Common myeloid progenitor, CD34-positive (primary cell): ENCODE results near the gene SGMS2.
"Not testable (repeated sequence)": the region's sequence is repeated elsewhere in the genome, so short reads cannot be mapped to it uniquely, and the experiment has no call there.

Experiments
- CTCF ChIA-PET: fragments of 350-600 bp; sonication (Branson Sonifier 250); formaldehyde crosslinking; loops from one replicate; lab custom pipeline; 2021; ENCODE audit warnings: antibody characterized with exemption; lab: Charles Lee
- POLR2A ChIA-PET: fragments of 350-600 bp; sonication (Branson Sonifier 250); formaldehyde crosslinking; loops from one replicate; lab custom pipeline; 2021; ENCODE audit warnings: antibody characterized with exemption; lab: Charles Lee
- DNase-seq, 3 donors: peaks; one replicate each; pipeline versions ENCODE4 v3.0.0 to v3.0.0-alpha.2; 2013
- H3K27ac ChIP-seq, 2 experiments: 1 replicate in 1 of 2; 2 replicates in 1 of 2; pipeline ENCODE4 v1.7.0; 2013; ENCODE audit warnings: inconsistent platforms in 2 of 2, low read length in 2 of 2, mild to moderate bottlenecking in 2 of 2, low read depth in 1 of 2, moderate library complexity in 1 of 2; ENCODE audit not compliant: severe bottlenecking in 2 of 2, insufficient read depth in 1 of 2, poor library complexity in 1 of 2
- H3K27me3 ChIP-seq, 5 experiments: replicated peaks in 2 of 5; 1 replicate in 3 of 5; 2 replicates in 2 of 5; pipeline versions ENCODE4 v1.6.1 to v1.7.0; 2013; ENCODE audit warnings: low read length in 4 of 5, mild to moderate bottlenecking in 2 of 5, moderate library complexity in 2 of 5, inconsistent platforms in 1 of 5; ENCODE audit not compliant: insufficient read depth in 5 of 5, control insufficient read depth in 4 of 5
- H3K36me3 ChIP-seq, 4 experiments: 1 replicate in 2 of 4; 2 replicates in 2 of 4; pipeline versions ENCODE4 v1.6.1 to v1.7.0; 2013; ENCODE audit warnings: low read length in 3 of 4, control low read depth in 1 of 4, mild to moderate bottlenecking in 1 of 4; ENCODE audit not compliant: control insufficient read depth in 4 of 4, insufficient read depth in 4 of 4
- H3K4me1 ChIP-seq, 4 experiments: 1 replicate in 3 of 4; 2 replicates in 1 of 4; pipeline versions ENCODE4 v1.6.1 to v1.7.1; 2013; ENCODE audit warnings: low read length in 3 of 4, mild to moderate bottlenecking in 3 of 4, control low read depth in 1 of 4, inconsistent platforms in 1 of 4, moderate library complexity in 1 of 4; ENCODE audit not compliant: control insufficient read depth in 4 of 4, insufficient read depth in 4 of 4; ENCODE audit errors: control extremely low read depth in 1 of 4
- H3K4me3 ChIP-seq, 7 experiments: 1 replicate in 4 of 7; 2 replicates in 3 of 7; pipeline versions ENCODE4 v1.5.1 to v1.7.0; 2013; ENCODE audit warnings: mild to moderate bottlenecking in 7 of 7, low read length in 6 of 7, moderate library complexity in 6 of 7, inconsistent platforms in 2 of 7, low read depth in 2 of 7, control low read depth in 1 of 7; ENCODE audit not compliant: insufficient read depth in 4 of 7, control insufficient read depth in 1 of 7; ENCODE audit errors: extremely low read depth in 1 of 7
- H3K9me3 ChIP-seq, 5 experiments: 1 replicate in 4 of 5; 2 replicates in 1 of 5; pipeline versions ENCODE4 v1.6.1 to v1.7.1; 2013; ENCODE audit warnings: low read length in 4 of 5, mild to moderate bottlenecking in 2 of 5, inconsistent platforms in 1 of 5, low read depth in 1 of 5, moderate library complexity in 1 of 5; ENCODE audit not compliant: control insufficient read depth in 4 of 5, insufficient read depth in 2 of 5; ENCODE audit errors: control extremely low read depth in 1 of 5
- WGBS: methylation state at CpG from one replicate; pipeline ENCODE4 v1.1.5; 2013; ENCODE audit not compliant: insufficient coverage; 5-methylcytosine and 5-hydroxymethylcytosine counted together

SGMS2 gene

DNA sequence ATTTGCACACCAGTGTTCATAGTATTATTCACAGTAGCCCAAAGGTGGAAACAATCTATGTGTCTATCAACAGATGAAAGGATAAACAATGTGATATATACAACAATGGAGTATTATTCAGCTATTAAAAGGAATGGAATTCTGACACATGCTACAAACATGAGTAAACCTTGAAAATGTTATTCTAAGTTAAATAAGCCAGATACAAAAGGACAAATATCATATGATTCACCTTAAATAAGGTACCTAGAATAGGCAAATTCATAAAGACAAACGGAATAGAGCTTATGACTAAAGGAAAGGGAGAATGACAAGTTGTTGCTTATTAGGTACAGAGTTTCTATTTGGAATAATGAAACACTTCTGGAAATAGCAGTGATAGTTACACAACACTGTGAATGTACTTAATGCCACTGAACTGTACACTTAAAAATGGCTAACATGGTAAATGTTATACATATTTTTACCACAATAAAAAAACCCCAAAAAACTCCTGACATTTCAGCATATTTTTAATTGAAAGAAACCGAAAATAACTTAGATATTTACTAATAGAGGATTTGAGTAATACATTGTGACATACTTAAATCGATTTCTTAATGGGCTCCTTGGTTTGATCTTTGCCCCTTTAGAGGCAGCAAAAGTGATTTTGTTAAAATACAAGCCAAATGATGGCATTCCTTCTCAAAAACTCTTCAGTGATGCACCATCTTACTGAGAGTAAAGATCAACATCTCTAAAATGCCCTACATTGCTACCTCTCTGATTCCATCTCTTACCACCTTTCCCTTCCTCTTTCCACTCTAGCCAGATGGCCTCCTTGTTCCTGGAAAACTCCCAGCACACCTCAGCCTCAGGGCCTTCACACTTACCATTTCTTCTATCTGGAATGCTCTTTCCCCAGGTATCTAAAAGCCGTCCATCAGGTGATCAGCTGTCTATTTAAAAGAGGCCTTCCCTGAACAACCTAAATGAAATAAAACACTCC lies 98.0 kb downstream of the SGMS2 start:
- Histone ChIP-seq H3K27ac (no peak overlapping the region), H3K4me3 (no peak overlapping the region), H3K4me1 (no peaks in the 10 kb centered on the region), H3K9me3 (peaks cover 0 to 17% (median 3%) of the 10 kb centered on the region in 5 experiments), H3K36me3 (no peaks in the 10 kb centered on the region), H3K27me3 (no peaks in the 10 kb centered on the region)
- 100% methylated on average over 2 of the region's 4 CpGs for WGBS
- no peak for DNase-seq
- POLR2A ChIA-PET, result no interaction called here
- CTCF ChIA-PET, result interaction anchor here (0.7 to 1.2 kb wide), 2 partner anchors 10 to 186 kb away, joined by 3 read pairs; no protein-coding TSS in a partner anchor

DNA sequence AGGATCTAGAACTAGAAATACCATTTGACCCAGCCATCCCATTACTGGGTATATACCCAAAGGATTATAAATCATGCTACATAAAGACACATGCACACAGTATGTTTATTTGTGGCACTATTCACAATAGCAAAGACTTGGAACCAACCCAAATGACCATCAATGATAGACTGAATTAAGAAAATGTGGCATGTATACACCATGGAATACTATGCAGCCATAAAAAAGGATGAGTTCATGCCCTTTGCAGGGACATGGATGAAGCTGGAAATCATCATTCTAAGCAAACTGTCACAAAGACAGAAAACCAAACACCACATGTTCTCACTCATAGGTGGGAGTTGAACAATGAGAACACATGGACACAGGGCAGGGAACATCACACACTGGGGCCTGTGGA lies 101.0 kb downstream of the SGMS2 start:
- POLR2A ChIA-PET, H3K4me1 ChIP-seq, CTCF ChIA-PET, H3K27me3 ChIP-seq, DNase-seq, H3K36me3 ChIP-seq, H3K9me3 ChIP-seq, H3K4me3 ChIP-seq, H3K27ac ChIP-seq: not testable (repeated sequence)

DNA sequence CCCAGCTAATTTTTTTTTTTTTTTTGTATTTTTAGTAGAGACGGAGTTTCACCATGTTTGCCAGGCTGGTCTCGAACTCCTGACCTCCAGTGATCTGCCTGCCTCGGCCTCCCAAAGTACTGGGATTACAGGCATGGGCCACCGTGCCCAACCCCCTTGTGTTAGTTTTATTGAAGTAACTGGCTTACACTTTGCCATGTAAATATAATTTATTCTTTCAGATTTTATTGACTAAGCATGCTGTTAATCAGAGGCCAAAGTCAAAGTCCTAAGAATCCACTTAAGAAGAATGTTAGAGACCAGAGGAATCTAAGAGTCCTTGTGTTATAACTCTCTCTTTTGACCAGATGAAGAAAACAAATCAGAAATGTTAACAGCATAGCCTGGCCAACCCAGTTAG lies 102.1 kb downstream of the SGMS2 start:
- H3K4me1 ChIP-seq, result peaks cover 2 to 13% (median 9%) of the 10 kb centered on the region in 4 experiments
- DNase-seq, H3K27me3 ChIP-seq, POLR2A ChIA-PET, H3K4me3 ChIP-seq, H3K27ac ChIP-seq, CTCF ChIA-PET, H3K9me3 ChIP-seq, H3K36me3 ChIP-seq: not testable (repeated sequence)
- no CpG with 5 or more reads among the region's 4 CpGs for WGBS

DNA sequence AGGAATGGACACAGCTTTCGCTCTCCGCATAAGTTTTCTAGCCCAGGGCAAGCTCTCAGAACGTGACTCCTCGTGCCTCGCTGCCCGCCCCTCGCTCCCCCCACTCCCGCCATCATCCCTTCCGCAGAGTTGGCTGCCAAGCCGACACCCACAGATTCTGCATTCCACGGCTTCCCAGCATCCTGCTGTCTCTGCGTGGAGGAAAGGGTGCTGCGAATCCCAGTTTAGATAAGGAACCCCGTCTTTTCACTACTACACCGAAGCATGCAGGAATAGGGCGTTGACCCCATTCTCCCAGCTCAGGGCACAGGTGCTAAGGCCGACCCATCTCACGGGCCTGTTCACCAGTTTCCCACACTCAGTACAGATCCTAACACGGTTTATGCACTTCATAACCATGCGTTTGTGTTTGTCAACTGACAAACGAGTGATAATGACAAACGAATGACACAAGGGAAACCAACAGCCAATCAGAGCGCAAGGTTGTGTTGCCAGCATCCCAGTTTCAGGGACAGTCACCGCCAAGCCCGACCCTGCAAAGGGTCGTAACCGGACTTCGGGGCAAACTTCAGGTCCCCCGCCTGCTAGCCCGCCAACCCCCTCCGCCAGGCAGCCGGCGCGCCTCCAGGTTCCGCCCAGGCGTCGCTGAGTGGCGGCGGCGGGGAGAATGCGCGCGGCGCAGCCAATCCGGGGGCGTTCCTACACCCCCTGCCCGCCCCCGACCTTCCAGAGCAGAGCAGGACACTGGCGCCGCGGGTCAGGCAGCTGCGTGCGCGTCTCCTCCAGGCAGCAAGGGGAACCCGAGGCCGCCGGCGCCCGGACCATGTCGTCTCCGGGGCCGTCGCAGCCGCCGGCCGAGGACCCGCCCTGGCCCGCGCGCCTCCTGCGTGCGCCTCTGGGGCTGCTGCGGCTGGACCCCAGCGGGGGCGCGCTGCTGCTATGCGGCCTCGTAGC lies 106.4 kb downstream of the SGMS2 start, which contains the start of gene CYP2U1:
Gene CYP2U1, plus strand, starts transcription at position 729 of the 954 bp plus-strand sequence. Its CDS starts 95 bp downstream, at position 824.
- CTCF ChIA-PET, result interaction anchor here (0.5 to 2.3 kb wide), 4 partner anchors 9 to 173 kb away, joined by 3 to 6 read pairs (median 3); partner anchors contain the start of gene SGMS2
- no peak within 1 kb of the TSS for H3K27ac ChIP-seq
- WGBS, result 8% methylated on average over 59 of the region's 78 CpGs

DNA sequence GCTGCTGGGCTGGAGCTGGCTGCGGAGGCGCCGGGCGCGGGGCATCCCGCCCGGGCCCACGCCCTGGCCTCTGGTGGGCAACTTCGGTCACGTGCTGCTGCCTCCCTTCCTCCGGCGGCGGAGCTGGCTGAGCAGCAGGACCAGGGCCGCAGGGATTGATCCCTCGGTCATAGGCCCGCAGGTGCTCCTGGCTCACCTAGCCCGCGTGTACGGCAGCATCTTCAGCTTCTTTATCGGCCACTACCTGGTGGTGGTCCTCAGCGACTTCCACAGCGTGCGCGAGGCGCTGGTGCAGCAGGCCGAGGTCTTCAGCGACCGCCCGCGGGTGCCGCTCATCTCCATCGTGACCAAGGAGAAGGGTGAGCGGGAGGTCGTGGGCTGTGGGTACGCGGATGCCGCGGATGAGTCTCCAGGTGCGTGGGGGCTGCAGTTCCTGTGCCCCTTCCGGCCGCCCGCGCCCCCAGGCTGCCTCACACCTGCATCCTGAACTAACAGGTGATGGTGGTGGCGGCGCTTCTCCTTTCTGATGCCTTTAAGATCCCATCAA lies 107.1 kb downstream of the SGMS2 start:
- peak; percentile 29 to 94 (median 91) for DNase-seq
- H3K4me3 ChIP-seq, result peak overlapping the region; percentile 58 to 80 (median 70)
- ChIA-PET POLR2A (no interaction called here), CTCF (interaction anchor here (0.8 kb wide), 1 partner anchor 10 kb away, joined by 3 read pairs; no protein-coding TSS in a partner anchor)
- H3K36me3 ChIP-seq, result no peaks in the 10 kb centered on the region
- no peaks in the 10 kb centered on the region for H3K27me3 ChIP-seq
- 0% methylated on average over 34 of the region's 45 CpGs for WGBS
- peaks cover 2 to 18% (median 16%) of the 10 kb centered on the region in 4 experiments for H3K4me1 ChIP-seq
- no peaks in the 10 kb centered on the region for H3K9me3 ChIP-seq
- H3K27ac ChIP-seq, result no peak overlapping the region

More for the DNA sequence above, 106.4 kb downstream of the SGMS2 start, which contains the start of gene CYP2U1:
- Histone ChIP-seq H3K9me3 (no peaks in the 10 kb centered on the region), H3K4me1 (peaks cover 2 to 18% (median 16%) of the 10 kb centered on the region in 4 experiments), H3K36me3 (no peaks in the 10 kb centered on the region), H3K27me3 (no peaks in the 10 kb centered on the region), H3K4me3 (peak within 1 kb of the TSS; percentile 58 to 80 (median 70))
- POLR2A ChIA-PET, result interaction anchor here (0.6 kb wide), 1 partner anchor 87 kb away, joined by 3 read pairs; no protein-coding TSS in a partner anchor
- peak; percentile 65 to 83 (median 75) for DNase-seq

DNA sequence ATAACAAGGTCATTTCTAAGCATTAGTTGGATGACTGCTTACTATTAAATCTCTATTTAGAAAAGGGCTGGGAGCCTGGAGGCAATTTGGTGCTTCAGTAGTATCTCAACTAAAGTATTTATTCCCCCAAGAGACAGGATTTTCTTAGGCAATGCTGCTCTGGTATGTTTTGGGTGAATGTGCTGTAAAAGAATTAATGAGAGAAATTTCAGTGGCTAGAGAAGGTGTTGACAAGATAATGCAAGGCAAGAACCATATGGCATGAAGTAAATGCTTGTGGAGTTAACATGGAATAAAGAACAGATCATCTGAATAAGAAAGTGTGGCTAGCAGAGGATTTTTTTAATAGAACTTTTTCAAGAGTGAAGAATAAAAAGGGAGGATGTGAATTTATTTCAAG lies 110.5 kb downstream of the SGMS2 start:
- Histone ChIP-seq H3K4me3 (no peak overlapping the region), H3K27me3 (no peaks in the 10 kb centered on the region), H3K36me3 (peaks cover 0 to 4% (median 0%) of the 10 kb centered on the region in 4 experiments), H3K9me3 (no peaks in the 10 kb centered on the region), H3K27ac (no peak overlapping the region), H3K4me1 (peaks cover 2 to 18% (median 16%) of the 10 kb centered on the region in 4 experiments)
- POLR2A ChIA-PET, result no interaction called here
- no peak for DNase-seq
- CTCF ChIA-PET, result no interaction called here
